HG03095 (cell line): ENCODE data around the gene THSD7B.
A peak's percentile ranks its signal among the peaks of the same experiment; 100 is the strongest.

Experiments used
- ATAC-seq: cut with Tn5 transposase; IDR thresholded peaks from one replicate; pipeline ENCODE4 v1.9.1; 2021; ENCODE audit warnings: moderate library complexity; ENCODE audit not compliant: unreplicated experiment

Gene THSD7B

GRCh38 chr2:137123226-137123625 is 357.9 kb downstream of the THSD7B start:
- no peak for ATAC-seq

- ATAC-seq: no peak
Measured at GRCh38 chr2:137133225-137133624, 367.9 kb downstream of the THSD7B start.

- ATAC-seq: no peak
Measured at GRCh38 chr2:137138263-137138662, 372.9 kb downstream of the THSD7B start.

GRCh38 chr2:137151731-137152130 is 386.4 kb downstream of the THSD7B start:
- ATAC-seq: no peak

- no peak for ATAC-seq
Measured at GRCh38 chr2:137154946-137155345, 389.6 kb downstream of the THSD7B start.

- ATAC-seq: no peak
Measured at GRCh38 chr2:137155356-137156104, 390.2 kb downstream of the THSD7B start.

- ATAC-seq: no peak
Measured at GRCh38 chr2:137156221-137156844, 391.0 kb downstream of the THSD7B start.

GRCh38 chr2:137157851-137158250 is 392.5 kb downstream of the THSD7B start:
- ATAC-seq: no peak

- ATAC-seq: no peak
Measured at GRCh38 chr2:137161250-137161649, 395.9 kb downstream of the THSD7B start.

GRCh38 chr2:137165968-137166367 is 400.6 kb downstream of the THSD7B start:
- no peak for ATAC-seq

GRCh38 chr2:137167651-137168050 is 402.3 kb downstream of the THSD7B start:
- ATAC-seq: no peak

GRCh38 chr2:137168552-137168951 is 403.2 kb downstream of the THSD7B start:
- ATAC-seq: no peak

GRCh38 chr2:137172162-137172561 is 406.8 kb downstream of the THSD7B start:
- no peak for ATAC-seq

GRCh38 chr2:137173463-137173862 is 408.1 kb downstream of the THSD7B start:
- peak; percentile 94 for ATAC-seq

GRCh38 chr2:137175246-137175645 is 409.9 kb downstream of the THSD7B start:
- no peak for ATAC-seq

- ATAC-seq: no peak
Measured at GRCh38 chr2:137178951-137179377, 413.6 kb downstream of the THSD7B start.

- ATAC-seq: no peak
Measured at GRCh38 chr2:137179542-137179941, 414.2 kb downstream of the THSD7B start.

- ATAC-seq: no peak
Measured at GRCh38 chr2:137180012-137180411, 414.7 kb downstream of the THSD7B start.

GRCh38 chr2:137181370-137181769 is 416.0 kb downstream of the THSD7B start:
- ATAC-seq: no peak

GRCh38 chr2:137182071-137182470 is 416.7 kb downstream of the THSD7B start:
- no peak for ATAC-seq

GRCh38 chr2:137183206-137183898 is 418.0 kb downstream of the THSD7B start:
- ATAC-seq: no peak
